ENCODE results near the gene DPP8.
A peak's percentile ranks its signal among the peaks of the same experiment; 100 is the strongest.
"Not testable (repeated sequence)": the region's sequence is repeated elsewhere in the genome, so short reads cannot be mapped to it uniquely, and the experiment has no call there.

The DPP8 gene

GRCh38 chr15:65516997-65517865 lies at the start of gene DPP8:
Gene DPP8 (minus strand): TSS chr15:65517689. CDS start chr15:65512553, 5,136 bp downstream.
- peak; percentile 95 for DNase-seq (ENCODE audit: low read depth)

GRCh38 chr15:65561934-65562333 lies 44.4 kb upstream of the DPP8 start:
- DNase-seq (ENCODE audit: low read depth), result no peak

GRCh38 chr15:65559941-65560340 lies 42.5 kb upstream of the DPP8 start:
- no peak for DNase-seq (ENCODE audit: low read depth)

GRCh38 chr15:65558997-65559760 lies 41.7 kb upstream of the DPP8 start:
- no peak for DNase-seq (ENCODE audit: low read depth)

- DNase-seq (ENCODE audit: low read depth), result no peak
Observed at GRCh38 chr15:65558336-65558735, 40.8 kb upstream of the DPP8 start.

- no peak for DNase-seq (ENCODE audit: low read depth)
Observed at GRCh38 chr15:65556622-65557021, 39.1 kb upstream of the DPP8 start.

- DNase-seq (ENCODE audit: low read depth), result no peak
Observed at GRCh38 chr15:65553691-65554090, 36.2 kb upstream of the DPP8 start.

- DNase-seq (ENCODE audit: low read depth), result not testable (repeated sequence)
Observed at GRCh38 chr15:65552851-65553250, 35.4 kb upstream of the DPP8 start.

GRCh38 chr15:65551183-65551582 lies 33.7 kb upstream of the DPP8 start:
- DNase-seq (ENCODE audit: low read depth), result no peak

- DNase-seq (ENCODE audit: low read depth), result no peak
Observed at GRCh38 chr15:65550681-65551098, 33.2 kb upstream of the DPP8 start.

- DNase-seq (ENCODE audit: low read depth), result not testable (repeated sequence)
Observed at GRCh38 chr15:65549288-65549687, 31.8 kb upstream of the DPP8 start.

- DNase-seq (ENCODE audit: low read depth), result no peak
Observed at GRCh38 chr15:65547841-65548240, 30.4 kb upstream of the DPP8 start.

GRCh38 chr15:65541231-65541820 lies 23.8 kb upstream of the DPP8 start:
- DNase-seq (ENCODE audit: low read depth), result no peak

GRCh38 chr15:65540314-65540713 lies 22.8 kb upstream of the DPP8 start:
- no peak for DNase-seq (ENCODE audit: low read depth)

- no peak for DNase-seq (ENCODE audit: low read depth)
Observed at GRCh38 chr15:65535192-65535591, 17.7 kb upstream of the DPP8 start.

- no peak for DNase-seq (ENCODE audit: low read depth)
Observed at GRCh38 chr15:65533057-65533756, 15.7 kb upstream of the DPP8 start.

- DNase-seq (ENCODE audit: low read depth), result no peak
Observed at GRCh38 chr15:65532738-65533051, 15.2 kb upstream of the DPP8 start.

GRCh38 chr15:65530318-65531111 lies 13.0 kb upstream of the DPP8 start, which contains the start of gene HACD3:
Gene HACD3 (plus strand): TSS chr15:65530463. CDS start chr15:65530632, 169 bp downstream.
- DNase-seq (ENCODE audit: low read depth), result peak; percentile 93

- DNase-seq (ENCODE audit: low read depth), result no peak
Observed at GRCh38 chr15:65529762-65530317, 12.4 kb upstream of the DPP8 start.

- DNase-seq (ENCODE audit: low read depth), result no peak
Observed at GRCh38 chr15:65528461-65529060, 11.1 kb upstream of the DPP8 start.

GRCh38 chr15:65525622-65526021 lies 8.1 kb upstream of the DPP8 start:
- no peak for DNase-seq (ENCODE audit: low read depth)
